Ishikawa (cell line): ENCODE data around the gene CEMIP.

Experiments used
- CEBPB ChIP-seq: IDR thresholded peaks from 2 replicates; pipeline ENCODE4 v1.6.1; 2012
- CREB1 ChIP-seq: IDR thresholded peaks from 2 replicates; pipeline ENCODE4 v1.6.1; 2012; ENCODE audit warnings: low read depth
- EGR1 ChIP-seq: IDR thresholded peaks from 2 replicates; pipeline ENCODE4 v1.6.1; 2012
- EP300 ChIP-seq: IDR thresholded peaks from 2 replicates; pipeline ENCODE4 v1.6.1; 2012; ENCODE audit warnings: borderline replicate concordance
- FOXM1 ChIP-seq: IDR thresholded peaks from 2 replicates; pipeline ENCODE4 v1.6.1; 2012; ENCODE audit warnings: low read depth, borderline replicate concordance
- NFIC ChIP-seq: IDR thresholded peaks from 2 replicates; pipeline ENCODE4 v1.6.1; 2012
- RAD21 ChIP-seq: IDR thresholded peaks from 2 replicates; pipeline ENCODE4 v1.6.1; 2012; ENCODE audit warnings: low read depth
- TAF1 ChIP-seq: IDR thresholded peaks from 2 replicates; pipeline ENCODE4 v1.6.1; 2012; ENCODE audit warnings: low read depth, mild to moderate bottlenecking
- TCF12 ChIP-seq: IDR thresholded peaks from 2 replicates; pipeline ENCODE4 v1.6.1; 2012; ENCODE audit warnings: low read depth
- TEAD4 ChIP-seq: IDR thresholded peaks from 2 replicates; pipeline ENCODE4 v1.6.1; 2012
- USF1 ChIP-seq: IDR thresholded peaks from 2 replicates; pipeline ENCODE4 v1.6.1; 2012
- YY1 ChIP-seq: IDR thresholded peaks from 2 replicates; pipeline ENCODE4 v1.6.1; 2012; ENCODE audit warnings: low read depth
- ZBTB7A ChIP-seq: IDR thresholded peaks from 2 replicates; pipeline ENCODE4 v1.6.1; 2012; ENCODE audit warnings: low read depth
- TF ChIP-seq, protein P1 (sequence below): IDR thresholded peaks from 2 replicates; pipeline ENCODE4 v1.6.1; 2012; ENCODE audit warnings: low read depth, mild to moderate bottlenecking
- TF ChIP-seq, protein P2 (sequence below): IDR thresholded peaks from 2 replicates; pipeline ENCODE4 v1.6.1; 2012

Gene CEMIP

GRCh38 chr15:80783260-80783659 lies 4.1 kb downstream of the CEMIP start:
- TF ChIP-seq FOXM1: no peak

DNA sequence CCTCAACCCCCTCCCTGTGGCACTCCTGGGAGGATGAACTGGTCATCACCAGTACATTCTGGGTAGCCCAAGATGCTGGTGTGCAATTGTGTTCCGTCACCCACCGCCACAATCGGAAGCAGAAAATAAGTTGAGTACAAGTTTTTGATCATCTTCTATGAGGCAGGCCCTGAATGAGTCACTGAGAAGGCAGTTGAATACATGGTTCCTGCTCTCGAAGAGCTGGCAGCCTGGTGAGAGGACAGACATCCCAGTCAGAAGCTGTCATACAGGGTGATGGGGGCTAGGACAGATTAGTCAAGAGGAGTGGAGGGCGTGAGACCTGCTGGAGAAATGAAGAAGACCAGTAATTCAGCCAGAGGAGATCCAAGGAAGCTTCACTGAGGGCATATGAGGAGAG lies 6.2 kb downstream of the CEMIP start:
- TF ChIP-seq USF1: no peak
- TF ChIP-seq TCF12: no peak
- TF ChIP-seq ZBTB7A: no peak
- no peak for TF ChIP-seq CREB1

- TF ChIP-seq TAF1 (no peak), EGR1 (no peak), FOXM1 (no peak), TEAD4 (no peak), USF1 (no peak), EP300 (no peak), ZBTB7A (no peak), RAD21 (no peak), YY1 (no peak), NFIC (no peak), TCF12 (no peak), CEBPB (no peak), CREB1 (no peak)
- TF ChIP-seq, protein P1, sequence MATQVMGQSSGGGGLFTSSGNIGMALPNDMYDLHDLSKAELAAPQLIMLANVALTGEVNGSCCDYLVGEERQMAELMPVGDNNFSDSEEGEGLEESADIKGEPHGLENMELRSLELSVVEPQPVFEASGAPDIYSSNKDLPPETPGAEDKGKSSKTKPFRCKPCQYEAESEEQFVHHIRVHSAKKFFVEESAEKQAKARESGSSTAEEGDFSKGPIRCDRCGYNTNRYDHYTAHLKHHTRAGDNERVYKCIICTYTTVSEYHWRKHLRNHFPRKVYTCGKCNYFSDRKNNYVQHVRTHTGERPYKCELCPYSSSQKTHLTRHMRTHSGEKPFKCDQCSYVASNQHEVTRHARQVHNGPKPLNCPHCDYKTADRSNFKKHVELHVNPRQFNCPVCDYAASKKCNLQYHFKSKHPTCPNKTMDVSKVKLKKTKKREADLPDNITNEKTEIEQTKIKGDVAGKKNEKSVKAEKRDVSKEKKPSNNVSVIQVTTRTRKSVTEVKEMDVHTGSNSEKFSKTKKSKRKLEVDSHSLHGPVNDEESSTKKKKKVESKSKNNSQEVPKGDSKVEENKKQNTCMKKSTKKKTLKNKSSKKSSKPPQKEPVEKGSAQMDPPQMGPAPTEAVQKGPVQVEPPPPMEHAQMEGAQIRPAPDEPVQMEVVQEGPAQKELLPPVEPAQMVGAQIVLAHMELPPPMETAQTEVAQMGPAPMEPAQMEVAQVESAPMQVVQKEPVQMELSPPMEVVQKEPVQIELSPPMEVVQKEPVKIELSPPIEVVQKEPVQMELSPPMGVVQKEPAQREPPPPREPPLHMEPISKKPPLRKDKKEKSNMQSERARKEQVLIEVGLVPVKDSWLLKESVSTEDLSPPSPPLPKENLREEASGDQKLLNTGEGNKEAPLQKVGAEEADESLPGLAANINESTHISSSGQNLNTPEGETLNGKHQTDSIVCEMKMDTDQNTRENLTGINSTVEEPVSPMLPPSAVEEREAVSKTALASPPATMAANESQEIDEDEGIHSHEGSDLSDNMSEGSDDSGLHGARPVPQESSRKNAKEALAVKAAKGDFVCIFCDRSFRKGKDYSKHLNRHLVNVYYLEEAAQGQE: no peak
- TF ChIP-seq, protein P2, sequence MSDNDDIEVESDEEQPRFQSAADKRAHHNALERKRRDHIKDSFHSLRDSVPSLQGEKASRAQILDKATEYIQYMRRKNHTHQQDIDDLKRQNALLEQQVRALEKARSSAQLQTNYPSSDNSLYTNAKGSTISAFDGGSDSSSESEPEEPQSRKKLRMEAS: no peak
These were observed 6.7 kb downstream of the CEMIP start for GRCh38 chr15:80785811-80786354.

DNA sequence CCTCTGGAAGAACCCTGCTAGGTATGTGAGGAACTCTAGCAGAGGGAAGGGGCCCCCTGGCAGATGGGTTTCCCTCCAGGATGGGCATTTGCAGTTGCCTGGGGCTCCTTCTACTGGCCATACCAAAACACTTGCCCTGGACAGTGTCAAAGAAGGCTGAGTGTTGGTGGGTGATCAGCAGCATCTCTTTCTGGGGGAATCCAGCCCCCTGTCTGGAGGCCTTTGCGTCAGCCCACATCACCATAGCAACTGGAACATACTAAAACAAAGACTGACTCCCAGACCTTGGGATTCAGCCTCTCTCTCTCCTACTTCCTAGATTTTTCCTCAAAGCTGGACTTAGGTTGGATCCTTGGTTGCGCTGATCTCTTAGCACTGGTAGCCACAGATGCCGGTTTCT lies 8.1 kb downstream of the CEMIP start:
- TF ChIP-seq NFIC (no peak), RAD21 (no peak), EP300 (no peak), YY1 (no peak), USF1 (no peak), TEAD4 (no peak), TAF1 (no peak), CREB1 (no peak), FOXM1 (no peak), TCF12 (no peak), ZBTB7A (no peak), CEBPB (no peak), EGR1 (no peak)
- TF ChIP-seq, protein P1: no peak
- TF ChIP-seq, protein P2: no peak

GRCh38 chr15:80788536-80788935 lies 9.4 kb downstream of the CEMIP start:
- TF ChIP-seq TCF12 (no peak), CEBPB (no peak), ZBTB7A (no peak), YY1 (no peak), USF1 (no peak), CREB1 (no peak), FOXM1 (no peak), RAD21 (no peak), EGR1 (no peak), TEAD4 (no peak), EP300 (no peak), TAF1 (no peak), NFIC (no peak)
- TF ChIP-seq, protein P1: no peak
- TF ChIP-seq, protein P2: no peak
